ENCODE results near the gene FOXD2. TPM values are rescaled to one million over a fixed set of nuclear protein-coding genes. Genes with fewer than 3 reads are reported as not detected.

Gene FOXD2
- total and polyA plus RNA-seq, 2 donors (not counting 1 experiment from before 2014, with no cell fraction given): 0.24 to 0.37 TPM

GRCh38 chr1:47410068-47410455, 27.8 kb upstream of the FOXD2 start:
- DNase-seq: no peak
- H3K27ac ChIP-seq (ENCODE audit: low read length in 2 of 2): no peak overlapping the region
- CTCF ChIA-PET: no interaction called here
- intact Hi-C loops (cut with micrococcal nuclease): no loop called here
- no peaks in the 10 kb centered on the region for H3K9me3 Mint-ChIP-seq (ENCODE audit: insufficient read depth)
- H3K4me1 Mint-ChIP-seq: no peaks in the 10 kb centered on the region
- peaks cover 0 to 20% (median 1%) of the 10 kb centered on the region in 4 experiments for H3K27me3 ChIP-seq (replicated peaks in 1 of 4; ENCODE audit: control extremely low read depth in 1 of 4, control insufficient read depth in 3 of 4, insufficient read depth in 4 of 4, low read length in 3 of 4)
- no peaks in the 10 kb centered on the region for H3K4me1 ChIP-seq (ENCODE audit: control insufficient read depth in 2 of 2, insufficient read depth in 2 of 2, low read length in 2 of 2)
- H3K9me3 ChIP-seq (ENCODE audit: control extremely low read depth in 1 of 3, control insufficient read depth in 2 of 3, insufficient read depth in 1 of 3, low read length in 2 of 3): no peaks in the 10 kb centered on the region
- H3K36me3 ChIP-seq (replicated peaks in 1 of 2; ENCODE audit: control extremely low read depth in 1 of 2, control insufficient read depth in 1 of 2, extremely low read depth in 1 of 2, insufficient read depth in 2 of 2, low read length in 1 of 2): no peaks in the 10 kb centered on the region
- ATAC-seq (ENCODE audit: low read depth): no peak
- no peak overlapping the region for H3K4me3 Mint-ChIP-seq
- no peak for TF ChIP-seq EZH2 (IDR thresholded peaks at IDR 0.05; ENCODE audit: borderline replicate concordance, insufficient read depth, low read depth, low read length, poor library complexity, severe bottlenecking)
- TF ChIP-seq, protein P1, sequence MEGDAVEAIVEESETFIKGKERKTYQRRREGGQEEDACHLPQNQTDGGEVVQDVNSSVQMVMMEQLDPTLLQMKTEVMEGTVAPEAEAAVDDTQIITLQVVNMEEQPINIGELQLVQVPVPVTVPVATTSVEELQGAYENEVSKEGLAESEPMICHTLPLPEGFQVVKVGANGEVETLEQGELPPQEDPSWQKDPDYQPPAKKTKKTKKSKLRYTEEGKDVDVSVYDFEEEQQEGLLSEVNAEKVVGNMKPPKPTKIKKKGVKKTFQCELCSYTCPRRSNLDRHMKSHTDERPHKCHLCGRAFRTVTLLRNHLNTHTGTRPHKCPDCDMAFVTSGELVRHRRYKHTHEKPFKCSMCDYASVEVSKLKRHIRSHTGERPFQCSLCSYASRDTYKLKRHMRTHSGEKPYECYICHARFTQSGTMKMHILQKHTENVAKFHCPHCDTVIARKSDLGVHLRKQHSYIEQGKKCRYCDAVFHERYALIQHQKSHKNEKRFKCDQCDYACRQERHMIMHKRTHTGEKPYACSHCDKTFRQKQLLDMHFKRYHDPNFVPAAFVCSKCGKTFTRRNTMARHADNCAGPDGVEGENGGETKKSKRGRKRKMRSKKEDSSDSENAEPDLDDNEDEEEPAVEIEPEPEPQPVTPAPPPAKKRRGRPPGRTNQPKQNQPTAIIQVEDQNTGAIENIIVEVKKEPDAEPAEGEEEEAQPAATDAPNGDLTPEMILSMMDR (IDR thresholded peaks at IDR 0.05): no peak
- H3K4me2 ChIP-seq (replicated peaks; ENCODE audit: low read depth, low read length, poor library complexity, severe bottlenecking): no peak overlapping the region
- WGBS (ENCODE audit: insufficient coverage): 74% methylated on average over 3 of the region's 3 CpGs
- H3K27me3 Mint-ChIP-seq: peaks cover 39% of the 10 kb centered on the region
- H3K9ac ChIP-seq (ENCODE audit: low read length): no peak overlapping the region
- H3K27ac Mint-ChIP-seq: no peak overlapping the region
- no peak overlapping the region for H2AFZ ChIP-seq (ENCODE audit: insufficient read depth, low read depth, low read length, poor library complexity, severe bottlenecking)
- POLR2A ChIA-PET: no interaction called here
- no peaks in the 10 kb centered on the region for H4K20me1 ChIP-seq (ENCODE audit: control insufficient read depth, insufficient read depth, low read length, poor library complexity, severe bottlenecking)
- no peaks in the 10 kb centered on the region for H3K79me2 ChIP-seq (ENCODE audit: control insufficient read depth, insufficient read depth, low read length)
- H3K4me3 ChIP-seq (ENCODE audit: control extremely low read depth in 1 of 5, extremely low read depth in 1 of 5, insufficient read depth in 1 of 5, low read depth in 2 of 5, low read length in 4 of 5): no peak overlapping the region

DNA sequence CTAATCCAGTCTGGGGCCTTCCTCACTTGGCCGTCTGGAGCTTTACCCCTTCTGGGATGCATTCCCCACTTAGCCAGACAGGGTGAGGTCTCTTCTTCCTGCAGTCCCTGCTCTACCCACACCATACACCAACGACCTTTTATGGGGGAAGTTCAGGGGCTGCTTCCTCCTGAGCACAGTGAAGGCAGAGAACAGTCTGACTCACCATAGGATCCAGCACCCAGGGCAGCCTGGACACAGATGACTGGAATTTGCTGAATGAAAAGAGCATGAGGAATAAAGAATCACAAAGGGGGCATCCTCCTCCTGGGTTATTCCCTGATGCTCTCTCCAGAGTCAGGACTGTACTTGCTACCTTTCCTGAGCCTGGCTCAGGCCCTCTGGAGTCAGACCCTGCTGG, 26.4 kb upstream of the FOXD2 start:
- CTCF ChIA-PET: no interaction called here
- Histone ChIP-seq H2AFZ (ENCODE audit: insufficient read depth, low read depth, low read length, poor library complexity, severe bottlenecking) (no peak overlapping the region), H3K27me3 (replicated peaks in 1 of 4; ENCODE audit: control extremely low read depth in 1 of 4, control insufficient read depth in 3 of 4, insufficient read depth in 4 of 4, low read length in 3 of 4) (peaks cover 0 to 28% (median 7%) of the 10 kb centered on the region in 4 experiments), H3K4me1 (ENCODE audit: control insufficient read depth in 2 of 2, insufficient read depth in 2 of 2, low read length in 2 of 2) (no peaks in the 10 kb centered on the region), H4K20me1 (ENCODE audit: control insufficient read depth, insufficient read depth, low read length, poor library complexity, severe bottlenecking) (no peaks in the 10 kb centered on the region), H3K36me3 (replicated peaks in 1 of 2; ENCODE audit: control extremely low read depth in 1 of 2, control insufficient read depth in 1 of 2, extremely low read depth in 1 of 2, insufficient read depth in 2 of 2, low read length in 1 of 2) (no peaks in the 10 kb centered on the region), H3K4me3 (ENCODE audit: control extremely low read depth in 1 of 5, extremely low read depth in 1 of 5, insufficient read depth in 1 of 5, low read depth in 2 of 5, low read length in 4 of 5) (no peak overlapping the region), H3K4me2 (replicated peaks; ENCODE audit: low read depth, low read length, poor library complexity, severe bottlenecking) (no peak overlapping the region), H3K9ac (ENCODE audit: low read length) (no peak overlapping the region), H3K79me2 (ENCODE audit: control insufficient read depth, insufficient read depth, low read length) (no peaks in the 10 kb centered on the region), H3K27ac (ENCODE audit: low read length in 2 of 2) (no peak overlapping the region), H3K9me3 (ENCODE audit: control extremely low read depth in 1 of 3, control insufficient read depth in 2 of 3, insufficient read depth in 1 of 3, low read length in 2 of 3) (no peaks in the 10 kb centered on the region)
- TF ChIP-seq, protein P1 (IDR thresholded peaks at IDR 0.05): no peak
- no peak for TF ChIP-seq EZH2 (IDR thresholded peaks at IDR 0.05; ENCODE audit: borderline replicate concordance, insufficient read depth, low read depth, low read length, poor library complexity, severe bottlenecking)
- Mint-ChIP-seq H3K27me3 (peaks cover 43% of the 10 kb centered on the region), H3K9me3 (ENCODE audit: insufficient read depth) (no peaks in the 10 kb centered on the region), H3K27ac (no peak overlapping the region), H3K4me1 (peaks cover 3% of the 10 kb centered on the region), H3K4me3 (no peak overlapping the region)
- ATAC-seq (ENCODE audit: low read depth): no peak
- POLR2A ChIA-PET: no interaction called here
- intact Hi-C loops (cut with micrococcal nuclease): no loop called here
- DNase-seq: no peak
- no CpG with 5 or more reads among the region's 2 CpGs for WGBS (ENCODE audit: insufficient coverage)
